H9 (cell line): ENCODE data around the gene LRRFIP1. TPM values are rescaled to one million over a fixed set of nuclear protein-coding genes. Genes with fewer than 3 reads are reported as not detected.

Experiments
- DNase-seq: peaks from one replicate; pipeline ENCODE4 v3.0.0-alpha.2; 2017
- H2AFZ ChIP-seq: one replicate; pipeline ENCODE4 v1.6.1; 2013; ENCODE audit warnings: mild to moderate bottlenecking, low read length, control low read depth, moderate library complexity
- H2AK5ac ChIP-seq: 2 replicates; pipeline ENCODE4 v1.6.1; 2013; ENCODE audit warnings: low read length, control low read depth, mixed read lengths; ENCODE audit not compliant: insufficient read length
- H2BK120ac ChIP-seq: one replicate; pipeline ENCODE4 v1.6.1; 2013; ENCODE audit warnings: low read depth, mild to moderate bottlenecking, low read length, control low read depth, inconsistent platforms; ENCODE audit not compliant: poor library complexity, severe bottlenecking
- H2BK12ac ChIP-seq: 2 replicates; pipeline ENCODE4 v1.6.1; 2013; ENCODE audit warnings: low read length, control low read depth, mixed read lengths, low read depth; ENCODE audit not compliant: insufficient read length
- H2BK15ac ChIP-seq: 2 replicates; pipeline ENCODE4 v1.6.1; 2013; ENCODE audit warnings: low read depth, low read length, control low read depth
- H2BK20ac ChIP-seq: one replicate; pipeline ENCODE4 v1.6.1; 2013; ENCODE audit warnings: low read depth, mild to moderate bottlenecking, low read length, control low read depth, inconsistent platforms; ENCODE audit not compliant: poor library complexity, severe bottlenecking
- H2BK5ac ChIP-seq: 2 replicates; pipeline ENCODE4 v1.6.1; 2013; ENCODE audit warnings: low read length, control low read depth, mixed read lengths; ENCODE audit not compliant: insufficient read length
- H3K14ac ChIP-seq: 2 replicates; pipeline ENCODE4 v1.6.1; 2013; ENCODE audit warnings: low read length, control low read depth; ENCODE audit not compliant: insufficient read depth
- H3K18ac ChIP-seq: 2 replicates; pipeline ENCODE4 v1.6.1; 2013; ENCODE audit warnings: low read depth, mild to moderate bottlenecking, mixed read lengths, low read length, control low read depth; ENCODE audit not compliant: insufficient read length
- H3K23ac ChIP-seq: 2 replicates; pipeline ENCODE4 v1.6.1; 2013; ENCODE audit warnings: low read length, control low read depth, mixed read lengths, low read depth; ENCODE audit not compliant: insufficient read length
- H3K23me2 ChIP-seq: 2 replicates; pipeline ENCODE4 v1.6.1; 2013; ENCODE audit warnings: low read depth, mild to moderate bottlenecking, mixed read lengths, low read length, control low read depth; ENCODE audit not compliant: insufficient read length, poor library complexity, severe bottlenecking
- H3K27ac ChIP-seq: 2 replicates; pipeline ENCODE4 v1.5.1; 2013; ENCODE audit warnings: low read length, control low read depth, mixed read lengths, low read depth; ENCODE audit not compliant: insufficient read length
- H3K27me3 ChIP-seq: 2 replicates; pipeline ENCODE4 v1.6.1; 2013; ENCODE audit warnings: low read length, control low read depth, inconsistent platforms; ENCODE audit not compliant: insufficient read depth
- H3K4ac ChIP-seq: 2 replicates; pipeline ENCODE4 v1.6.1; 2013; ENCODE audit warnings: low read depth, mild to moderate bottlenecking, control low read depth, inconsistent platforms, low read length, moderate library complexity
- H3K4me1 ChIP-seq: 2 replicates; pipeline ENCODE4 v1.6.1; 2013; ENCODE audit warnings: low read length, control low read depth, inconsistent platforms; ENCODE audit not compliant: insufficient read depth
- H3K4me2 ChIP-seq: 2 replicates; pipeline ENCODE4 v1.6.1; 2013; ENCODE audit warnings: low read length, control low read depth, mixed read lengths; ENCODE audit not compliant: insufficient read length, insufficient read depth
- H3K56ac ChIP-seq: 2 replicates; pipeline ENCODE4 v1.6.1; 2013; ENCODE audit warnings: low read depth, mild to moderate bottlenecking, mixed read lengths, low read length, control low read depth; ENCODE audit not compliant: insufficient read length
- H3K79me1 ChIP-seq: 2 replicates; pipeline ENCODE4 v1.6.1; 2013; ENCODE audit warnings: low read depth, mild to moderate bottlenecking, moderate library complexity, low read length, control low read depth, inconsistent platforms; ENCODE audit not compliant: insufficient read depth, poor library complexity, severe bottlenecking
- H3K79me2 ChIP-seq: 2 replicates; pipeline ENCODE4 v1.6.1; 2013; ENCODE audit warnings: low read length, control low read depth, inconsistent platforms; ENCODE audit not compliant: insufficient read depth
- H3K9ac ChIP-seq: 2 replicates; pipeline ENCODE4 v1.6.1; 2013; ENCODE audit warnings: low read length, control low read depth, mixed read lengths; ENCODE audit not compliant: insufficient read length; ENCODE audit errors: extremely low read depth
- H3K9me3 ChIP-seq: one replicate; pipeline ENCODE4 v1.6.1; 2013; ENCODE audit warnings: low read depth, low read length, inconsistent platforms; ENCODE audit not compliant: control insufficient read depth
- H3T11ph ChIP-seq: one replicate; pipeline ENCODE4 v1.6.1; 2013; ENCODE audit warnings: mild to moderate bottlenecking, low read length, control low read depth, inconsistent platforms
- H4K20me1 ChIP-seq: one replicate; pipeline ENCODE4 v1.6.1; 2013; ENCODE audit not compliant: control insufficient read depth, insufficient read length, insufficient read depth
- H4K5ac ChIP-seq: 2 replicates; pipeline ENCODE4 v1.6.1; 2013; ENCODE audit warnings: low read depth, mild to moderate bottlenecking, mixed read lengths, low read length, control low read depth; ENCODE audit not compliant: insufficient read length
- H4K8ac ChIP-seq: replicated peaks from 2 replicates; pipeline ENCODE4 v1.6.1; 2013; ENCODE audit warnings: low read length, control low read depth, mixed read lengths, low read depth; ENCODE audit not compliant: insufficient read length
- H4K91ac ChIP-seq: 2 replicates; pipeline ENCODE4 v1.6.1; 2013; ENCODE audit warnings: low read depth, mild to moderate bottlenecking, moderate library complexity, mixed read lengths, low read length, control low read depth; ENCODE audit not compliant: insufficient read length
- H3K27ac Mint-ChIP-seq, 3 experiments: 2 replicates in 2 of 3; 3 replicates in 1 of 3; pipeline ENCODE4 v1.8.0; 2020 to 2021; ENCODE audit warnings: mixed read lengths in 3 of 3, mild to moderate bottlenecking in 1 of 3, moderate library complexity in 1 of 3
- H3K27me3 Mint-ChIP-seq: 2 replicates; pipeline ENCODE4 v1.8.0; 2021; ENCODE audit warnings: low read depth, mild to moderate bottlenecking, moderate library complexity, mixed read lengths
- H3K36me3 Mint-ChIP-seq, 3 experiments: 2 replicates in 2 of 3; 3 replicates in 1 of 3; pipeline ENCODE4 v1.8.0; 2020 to 2021; ENCODE audit warnings: low read depth in 3 of 3, mixed read lengths in 3 of 3; ENCODE audit not compliant: insufficient read depth in 1 of 3
- H3K4me1 Mint-ChIP-seq, 2 experiments: 2 replicates each; pipeline ENCODE4 v1.8.0; 2020; ENCODE audit warnings: mixed read lengths in 2 of 2
- H3K4me3 Mint-ChIP-seq, 2 experiments: 2 replicates in 1 of 2; 3 replicates in 1 of 2; pipeline ENCODE4 v1.8.0; 2020 to 2021; ENCODE audit warnings: mild to moderate bottlenecking in 2 of 2, mixed read lengths in 2 of 2, moderate library complexity in 1 of 2
- H3K9me3 Mint-ChIP-seq, 2 experiments: 2 replicates in 1 of 2; 3 replicates in 1 of 2; pipeline ENCODE4 v1.8.0; 2020; ENCODE audit warnings: mild to moderate bottlenecking in 2 of 2, mixed read lengths in 2 of 2, moderate library complexity in 1 of 2
- WGBS: extraction: QIAGEN DNeasy Blood & Tissue Kit; methylation state at CpG from one replicate; pipeline ENCODE4 v1.1.7; 2013; ENCODE audit warnings: missing lambda C conversion rate, low lambda C conversion rate, mixed read lengths; ENCODE audit not compliant: insufficient read length; ENCODE audit errors: extremely low coverage; 5-methylcytosine and 5-hydroxymethylcytosine counted together
- total RNA-seq: library from RNA; stranded (reverse); gene quantifications from 2 replicates; pipeline ENCODE4 v1.2.1, GENCODE V29; 2021
- TF ChIP-seq, protein P1 (sequence below): fragments of 200-600 bp; sonication (generic); conservative IDR thresholded peaks from 3 replicates; pipeline ENCODE4 v1.8.0; 2021; ENCODE audit warnings: antibody characterized with exemption, mild to moderate bottlenecking

LRRFIP1 gene
- total RNA-seq, 1 experiment from 2014 or later: 38.5 TPM

DNA sequence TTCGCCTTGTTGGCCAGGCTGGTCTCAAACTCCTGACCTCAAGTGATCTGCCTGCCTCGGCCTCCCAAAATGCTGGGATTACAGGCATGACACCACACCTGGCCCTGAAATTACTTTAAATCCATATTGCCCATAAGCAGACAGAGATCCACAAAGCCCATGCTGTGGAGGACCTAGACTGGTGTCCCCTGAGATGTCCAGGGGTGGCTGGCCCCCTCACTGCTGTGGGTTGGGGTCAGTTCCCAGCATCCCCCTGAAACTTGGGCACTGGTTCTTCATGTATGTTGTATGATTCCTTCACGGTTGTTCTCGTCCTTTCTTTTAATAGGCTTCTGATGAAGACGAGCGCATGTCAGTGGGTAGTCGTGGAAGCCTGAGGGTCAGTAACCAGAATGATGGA lies 93.1 kb downstream of the LRRFIP1 start:
- Histone ChIP-seq H3K4me2 (no peak overlapping the region), H3K14ac (no peak overlapping the region), H3K27ac (no peak overlapping the region), H4K91ac (no peak overlapping the region), H4K8ac (no peak overlapping the region), H2BK12ac (no peak overlapping the region), H3K9ac (no peak overlapping the region), H2BK120ac (no peak overlapping the region), H3K79me2 (peaks cover 2% of the 10 kb centered on the region; the same call in 1 of the 2 replicates), H2BK20ac (no peak overlapping the region), H3K56ac (no peak overlapping the region), H2BK15ac (no peak overlapping the region), H3T11ph (no peak overlapping the region), H3K79me1 (no peaks in the 10 kb centered on the region), H3K18ac (no peak overlapping the region), H3K27me3 (no peaks in the 10 kb centered on the region), H3K23me2 (no peaks in the 10 kb centered on the region), H3K4me1 (peaks cover 4% of the 10 kb centered on the region; the same call in 1 of the 2 replicates), H2AFZ (no peak overlapping the region), H4K20me1 (no peaks in the 10 kb centered on the region), H2BK5ac (no peak overlapping the region), H4K5ac (no peak overlapping the region), H3K9me3 (no peaks in the 10 kb centered on the region), H2AK5ac (no peak overlapping the region), H3K4ac (no peak overlapping the region), H3K23ac (no peak overlapping the region)
- Mint-ChIP-seq H3K4me1 (peaks cover 12 to 16% of the 10 kb centered on the region in 2 experiments), H3K9me3 (no peaks in the 10 kb centered on the region), H3K36me3 (peaks cover 0 to 2% (median 0%) of the 10 kb centered on the region in 3 experiments; a peak in 3 of 7 replicates), H3K4me3 (no peak overlapping the region), H3K27me3 (no peaks in the 10 kb centered on the region), H3K27ac (no peak overlapping the region)
- TF ChIP-seq, protein P1, sequence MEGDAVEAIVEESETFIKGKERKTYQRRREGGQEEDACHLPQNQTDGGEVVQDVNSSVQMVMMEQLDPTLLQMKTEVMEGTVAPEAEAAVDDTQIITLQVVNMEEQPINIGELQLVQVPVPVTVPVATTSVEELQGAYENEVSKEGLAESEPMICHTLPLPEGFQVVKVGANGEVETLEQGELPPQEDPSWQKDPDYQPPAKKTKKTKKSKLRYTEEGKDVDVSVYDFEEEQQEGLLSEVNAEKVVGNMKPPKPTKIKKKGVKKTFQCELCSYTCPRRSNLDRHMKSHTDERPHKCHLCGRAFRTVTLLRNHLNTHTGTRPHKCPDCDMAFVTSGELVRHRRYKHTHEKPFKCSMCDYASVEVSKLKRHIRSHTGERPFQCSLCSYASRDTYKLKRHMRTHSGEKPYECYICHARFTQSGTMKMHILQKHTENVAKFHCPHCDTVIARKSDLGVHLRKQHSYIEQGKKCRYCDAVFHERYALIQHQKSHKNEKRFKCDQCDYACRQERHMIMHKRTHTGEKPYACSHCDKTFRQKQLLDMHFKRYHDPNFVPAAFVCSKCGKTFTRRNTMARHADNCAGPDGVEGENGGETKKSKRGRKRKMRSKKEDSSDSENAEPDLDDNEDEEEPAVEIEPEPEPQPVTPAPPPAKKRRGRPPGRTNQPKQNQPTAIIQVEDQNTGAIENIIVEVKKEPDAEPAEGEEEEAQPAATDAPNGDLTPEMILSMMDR: no peak
- no peak for DNase-seq
- WGBS: no CpG with 5 or more reads among the region's 7 CpGs
